Measurements from ENCODE around the gene CHRD. TPM values are rescaled to one million over a fixed set of nuclear protein-coding genes. Genes with fewer than 3 reads are reported as not detected.
"Not testable (repeated sequence)": the region's sequence is repeated elsewhere in the genome, so short reads cannot be mapped to it uniquely, and the experiment has no call there.

The CHRD gene
- 0.11 and 1.7 TPM in 2 replicates for total RNA-seq (2014; rRNA removed)
- polyA plus RNA-seq (2012) = 0.11 TPM

DNA sequence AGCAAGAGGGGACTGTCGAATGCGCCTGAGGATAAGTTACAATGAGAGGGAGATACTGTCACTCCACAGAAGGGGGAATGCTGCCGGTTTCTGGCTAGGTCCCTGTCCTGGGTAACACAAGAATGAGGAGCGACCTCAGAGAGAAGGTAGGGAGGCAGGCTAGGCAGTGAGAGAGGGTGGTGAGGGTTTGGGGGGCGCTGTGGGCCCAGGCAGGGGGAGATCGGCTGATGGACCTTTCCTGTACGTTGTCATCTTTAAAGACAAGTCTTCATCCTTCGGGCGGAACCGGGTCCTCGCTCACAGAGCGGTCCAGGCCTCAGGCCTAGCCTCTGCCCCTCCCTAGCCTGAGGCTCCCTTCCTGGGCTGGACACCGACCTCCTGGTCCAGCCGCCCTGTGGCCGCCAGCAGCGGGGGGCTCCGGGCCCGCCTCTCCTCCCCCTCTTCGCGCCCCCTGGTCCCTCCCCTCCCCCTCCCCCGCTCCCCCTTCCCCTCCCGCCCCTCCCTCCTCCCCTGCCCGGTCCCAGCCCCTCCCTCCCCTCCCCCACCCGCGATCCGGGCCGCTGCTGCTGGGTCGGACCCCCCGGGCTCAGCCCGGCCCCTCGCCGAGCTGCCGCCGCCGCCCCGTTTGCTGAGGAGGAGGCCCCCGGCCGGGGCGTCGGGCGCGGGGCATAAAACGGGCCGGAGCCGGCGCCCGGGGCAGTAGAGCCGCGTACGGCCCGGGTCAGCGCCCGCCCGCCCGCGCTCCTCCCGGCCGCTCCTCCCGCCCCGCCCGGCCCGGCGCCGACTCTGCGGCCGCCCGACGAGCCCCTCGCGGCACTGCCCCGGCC, at the start of gene CHRD:
TSS of gene CHRD (plus strand) at position 697 of the 827 bp plus-strand sequence. CDS start 265 bp downstream, outside the sequence.
- DNase-seq (ENCODE audit: low read depth) = no peak

DNA sequence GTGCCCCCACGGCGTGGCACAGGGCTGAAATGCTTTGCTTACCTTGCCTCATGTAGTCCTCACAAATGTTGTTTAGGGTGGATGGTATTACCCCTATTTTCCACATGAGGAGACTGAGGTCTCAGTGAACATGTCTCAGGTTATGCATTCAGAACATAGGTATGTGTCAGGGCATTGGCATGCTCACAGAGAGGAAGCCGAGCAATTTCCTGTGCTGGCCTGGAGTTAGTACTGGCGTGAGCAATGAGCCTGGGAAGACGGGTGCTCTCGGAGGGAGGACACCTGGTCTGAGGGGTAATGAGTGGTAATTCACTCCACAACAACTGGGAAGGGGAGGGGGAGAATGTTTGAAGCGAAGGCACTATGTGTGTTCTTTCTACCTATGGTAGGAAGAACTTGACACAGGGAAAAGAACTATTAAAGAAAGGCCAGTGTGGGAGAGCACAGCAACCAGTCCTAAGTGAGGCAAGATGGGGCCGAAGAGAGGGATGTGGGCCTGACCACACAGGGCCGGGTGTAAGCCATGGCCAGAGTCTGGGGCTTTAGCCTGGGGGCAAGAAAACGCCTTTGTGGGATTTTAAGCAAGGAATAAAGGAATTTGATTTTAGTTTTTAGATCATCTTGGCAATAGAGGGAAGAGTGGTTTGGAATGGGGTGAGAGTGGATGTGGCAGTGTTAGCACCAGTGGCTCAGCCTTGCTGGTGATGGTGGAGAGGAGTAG, 47.3 kb upstream of the CHRD start:
- peak; percentile 85 for DNase-seq (ENCODE audit: low read depth)

- DNase-seq (ENCODE audit: low read depth) = no peak
Observed at GRCh38 chr3:184333190-184333589, 46.7 kb upstream of the CHRD start.

DNA sequence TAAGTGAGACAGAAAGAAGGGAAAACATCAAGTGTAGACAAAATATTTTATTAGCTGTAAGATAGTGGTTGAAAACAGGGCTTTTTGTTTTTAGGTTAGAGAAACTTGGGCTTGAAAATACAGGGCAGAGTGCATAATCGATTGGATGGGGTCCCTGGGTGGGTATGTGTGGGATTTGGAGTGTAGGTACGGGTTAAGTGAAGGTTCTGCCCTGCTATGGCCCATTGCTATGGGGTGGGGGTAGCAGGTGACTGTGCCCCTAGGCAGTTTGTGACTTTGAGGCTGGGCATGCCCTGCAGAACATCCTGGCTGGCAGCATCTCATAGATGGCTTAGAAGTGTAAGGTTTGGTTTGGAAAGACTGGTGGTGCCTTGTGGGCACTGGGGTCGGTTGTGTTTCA, 46.2 kb upstream of the CHRD start:
- no peak for DNase-seq (ENCODE audit: low read depth)

- DNase-seq (ENCODE audit: low read depth) = peak; percentile 66
Observed at GRCh38 chr3:184334470-184335158, 45.2 kb upstream of the CHRD start.

DNA sequence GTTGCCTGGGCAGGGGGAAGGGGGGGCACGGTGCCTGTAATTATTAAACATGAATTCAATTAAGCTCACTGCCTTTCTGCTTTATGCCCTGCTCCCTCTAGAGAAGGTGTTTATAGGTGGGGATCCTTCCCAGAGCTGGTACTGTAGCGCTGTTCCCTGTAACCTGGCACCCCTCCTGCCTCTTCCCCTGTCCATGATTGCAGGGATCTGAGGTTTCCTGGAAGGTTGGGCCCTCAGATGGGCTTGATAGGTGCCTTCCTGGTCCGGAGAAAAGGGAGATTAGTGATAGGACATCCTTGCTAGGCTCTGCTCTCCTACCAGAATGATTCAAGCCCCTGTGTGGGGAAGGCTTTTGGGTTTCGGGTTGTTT, 44.6 kb upstream of the CHRD start:
- no peak for DNase-seq (ENCODE audit: low read depth)

DNA sequence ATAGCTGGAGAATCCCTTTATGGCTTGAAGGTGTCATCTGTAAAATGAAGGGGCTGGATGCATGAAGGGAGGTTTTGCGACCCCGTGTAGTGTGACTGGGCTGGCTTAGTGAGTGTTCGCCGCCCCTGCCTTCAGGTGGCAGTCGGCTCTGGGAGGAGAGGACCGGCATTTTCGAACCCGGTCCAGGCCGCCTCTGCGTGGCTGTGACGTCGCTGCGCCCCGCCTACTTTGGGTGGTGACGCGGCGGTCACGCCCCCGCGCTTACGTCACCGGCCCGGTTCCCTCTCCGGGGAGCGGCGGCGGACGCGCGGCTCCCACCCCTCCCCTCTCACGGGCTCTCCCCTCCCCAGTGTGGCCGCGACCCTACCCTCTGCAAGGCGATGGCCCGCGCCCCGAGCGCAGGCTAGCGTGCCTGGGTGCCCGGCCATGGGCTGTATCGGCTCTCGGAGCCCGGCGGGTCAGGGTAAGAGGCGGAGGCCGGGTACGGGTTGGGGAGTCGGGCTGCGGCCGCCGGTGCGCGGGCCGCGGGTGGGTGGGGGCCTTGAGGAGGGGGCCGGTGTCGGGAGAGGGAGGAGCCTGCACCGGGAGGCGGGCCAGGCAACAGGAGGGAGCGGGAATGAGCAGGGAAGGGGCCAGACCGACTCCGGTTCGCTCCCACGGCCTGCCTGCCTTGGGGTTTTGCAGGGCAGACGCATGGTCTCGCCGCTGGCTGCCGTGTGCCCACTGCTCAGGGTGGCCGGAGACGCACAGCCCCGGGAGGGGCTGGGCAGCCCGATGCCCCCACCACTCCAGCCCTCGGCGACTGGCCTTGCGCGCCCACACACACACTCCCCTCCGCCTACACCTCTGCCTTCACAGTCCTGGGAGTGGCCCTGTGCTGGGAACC, 44.0 kb upstream of the CHRD start:
- DNase-seq (ENCODE audit: low read depth) = peak; percentile 59

- DNase-seq (ENCODE audit: low read depth) = peak; percentile 66
Observed at GRCh38 chr3:184336547-184337398, 43.1 kb upstream of the CHRD start.

DNA sequence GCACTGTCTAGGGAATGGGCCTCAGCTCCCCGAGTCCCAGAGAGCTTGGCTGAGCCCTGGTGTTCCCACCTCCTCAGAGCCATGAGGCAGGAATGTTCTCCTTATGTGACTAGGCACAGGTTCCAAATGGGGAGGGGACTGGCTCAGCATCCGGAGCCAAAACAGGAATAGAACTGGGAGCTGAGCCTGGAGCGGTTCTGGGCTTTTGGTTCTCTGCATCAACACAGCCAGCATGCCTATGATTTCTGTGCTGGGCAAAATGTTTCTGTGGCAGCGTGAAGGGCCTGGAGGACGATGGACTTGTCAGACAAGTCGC, 42.5 kb upstream of the CHRD start, which contains the start of gene FAM131A:
TSS of gene FAM131A (plus strand) at position 202 of the 316 bp plus-strand sequence. CDS start at position 233, 31 bp downstream.
- DNase-seq (ENCODE audit: low read depth) = no peak

DNA sequence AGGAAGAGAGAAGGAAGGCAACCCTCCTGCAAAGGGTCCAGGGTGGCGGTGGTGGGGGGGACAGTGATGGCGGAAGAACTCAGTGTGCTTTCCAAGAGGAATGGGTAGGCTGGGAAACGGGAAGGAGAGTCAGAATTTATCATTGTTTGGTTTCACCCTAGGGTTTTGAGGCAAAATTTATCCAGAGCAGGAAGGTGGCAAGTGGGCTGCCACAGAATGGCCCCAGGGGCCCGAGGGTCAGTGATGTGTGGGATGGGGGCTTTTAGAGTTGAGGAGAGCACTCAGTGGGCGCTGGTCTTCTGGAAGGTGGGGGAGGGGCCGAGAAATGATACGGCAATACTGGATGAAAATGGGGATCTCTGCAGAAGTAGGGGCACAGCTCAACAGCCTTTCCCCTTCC, 41.9 kb upstream of the CHRD start:
- no peak for DNase-seq (ENCODE audit: low read depth)

DNA sequence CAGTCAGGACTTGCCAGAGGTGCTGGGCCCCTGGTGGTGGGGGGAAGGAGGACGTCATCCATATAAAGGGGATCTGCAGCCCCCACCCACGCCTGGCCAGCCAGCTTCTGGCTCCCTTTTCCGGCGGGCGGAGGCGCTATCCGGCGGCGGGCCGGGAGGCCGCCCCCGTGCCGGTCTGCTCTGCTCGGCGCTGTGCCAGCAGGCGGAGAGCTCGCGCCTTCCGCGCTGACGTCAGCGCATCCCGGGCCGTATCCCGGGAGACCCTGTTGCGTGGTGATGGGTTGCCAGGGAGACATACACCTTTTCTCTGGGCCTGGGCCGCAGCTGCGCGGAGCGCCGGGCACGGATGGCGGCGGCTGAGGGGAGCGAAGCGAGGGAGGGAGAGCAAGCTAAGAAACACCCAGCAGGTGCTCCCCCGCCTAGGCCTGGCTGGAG, 41.3 kb upstream of the CHRD start:
- no peak for DNase-seq (ENCODE audit: low read depth)

DNA sequence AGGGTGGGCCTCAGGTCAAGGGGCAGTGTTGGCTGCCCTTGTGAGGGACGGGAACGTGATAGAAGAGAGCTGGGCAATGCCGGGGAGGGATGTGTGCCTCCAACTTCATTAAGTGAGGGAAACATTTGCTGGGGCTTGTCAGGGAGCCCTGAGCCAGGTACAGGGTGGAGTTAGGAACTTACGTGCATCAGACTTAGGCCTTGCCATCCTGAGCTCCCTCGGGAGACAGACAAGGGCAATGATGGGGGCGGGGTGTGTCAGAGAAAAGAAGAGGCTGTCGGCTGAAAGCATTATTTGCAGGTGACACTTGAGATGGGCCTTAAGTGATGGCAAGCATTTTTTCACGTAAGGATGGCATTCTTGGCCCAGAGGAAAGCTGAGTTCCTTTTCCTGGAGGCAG, 40.9 kb upstream of the CHRD start:
- no peak for DNase-seq (ENCODE audit: low read depth)

DNA sequence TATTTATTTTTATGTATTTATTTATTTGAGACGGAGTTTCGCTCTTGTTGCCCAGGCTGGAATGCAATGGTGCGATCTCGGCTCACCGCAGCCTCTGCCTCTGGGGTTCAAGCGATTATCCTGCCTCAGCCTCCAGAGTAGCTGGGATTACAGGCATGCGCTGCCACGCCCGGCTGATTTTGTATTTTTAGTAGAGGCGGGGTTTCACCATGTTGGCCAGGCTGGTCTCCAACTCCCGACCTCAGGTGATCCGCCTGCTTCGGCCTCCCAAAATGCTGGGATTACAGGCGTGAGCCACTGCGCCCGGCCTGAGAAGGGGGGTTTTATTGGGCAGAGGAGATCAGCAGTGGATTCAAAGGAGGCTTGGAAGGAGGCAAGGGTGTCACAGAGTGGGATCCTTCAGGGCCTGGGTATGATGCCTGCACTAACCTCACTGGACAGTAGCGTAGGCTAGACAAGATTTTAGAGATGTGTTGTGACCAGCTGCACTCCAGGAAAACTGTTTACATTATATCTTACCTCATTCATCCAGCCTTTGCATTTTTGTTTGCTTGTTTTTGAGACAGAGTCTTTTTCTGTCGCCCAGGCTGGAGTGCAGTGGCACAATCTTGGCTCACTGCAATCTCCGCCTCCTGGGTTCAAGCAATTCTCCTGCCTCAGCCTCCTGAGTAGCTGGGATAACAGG, 40.3 kb upstream of the CHRD start:
- not testable (repeated sequence) for DNase-seq (ENCODE audit: low read depth)

GRCh38 chr3:184341925-184342324, 37.9 kb upstream of the CHRD start:
- DNase-seq (ENCODE audit: low read depth) = no peak

DNA sequence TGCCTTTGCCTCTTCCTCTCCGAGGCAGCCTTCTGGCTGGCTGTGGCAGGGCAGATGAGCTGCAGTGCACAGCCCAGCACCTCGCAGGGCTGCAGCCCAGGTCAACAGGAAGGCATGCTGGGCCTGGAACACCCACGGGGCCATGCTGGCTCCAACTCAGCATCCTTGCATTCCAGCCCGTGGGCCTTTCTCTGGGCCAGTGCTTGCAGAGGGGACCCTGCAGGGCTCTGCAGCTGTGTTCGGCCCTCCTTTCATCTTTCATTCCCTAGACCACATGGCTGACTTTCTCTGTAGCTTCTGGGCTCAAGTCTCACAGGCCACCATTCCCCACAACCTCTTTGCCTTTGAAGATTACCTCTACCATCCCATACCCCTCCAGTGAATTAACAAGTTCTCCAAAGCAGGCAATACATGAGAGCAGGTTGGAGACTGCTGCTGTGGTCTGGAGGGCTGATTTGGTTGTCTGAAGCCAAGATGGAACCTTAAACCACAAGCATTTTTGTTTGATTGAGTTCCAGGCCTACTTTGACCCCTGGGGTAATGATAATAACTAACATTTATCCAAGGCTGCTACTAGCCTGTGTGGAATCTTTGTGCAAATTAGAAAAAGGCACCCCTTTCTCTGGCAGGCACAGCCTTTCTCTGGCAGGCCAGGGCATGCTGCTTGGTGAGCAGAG, 36.5 kb upstream of the CHRD start:
- DNase-seq (ENCODE audit: low read depth) = no peak

- DNase-seq (ENCODE audit: low read depth) = no peak
Observed at GRCh38 chr3:184344579-184345316, 35.1 kb upstream of the CHRD start.

- DNase-seq (ENCODE audit: low read depth) = peak; percentile 57
Observed at GRCh38 chr3:184345317-184346144, 34.3 kb upstream of the CHRD start.

Measured in LHCN-M2 (cell line).